Measurements from ENCODE around the gene PCLO.
"Not testable (repeated sequence)": the region's sequence is repeated elsewhere in the genome, so short reads cannot be mapped to it uniquely, and the experiment has no call there.

The PCLO gene

GRCh38 chr7:82959528-82959927, 203.2 kb downstream of the PCLO start:
- DNase-seq = no peak

- DNase-seq = no peak
Observed at GRCh38 chr7:82957521-82957920, 205.2 kb downstream of the PCLO start.

GRCh38 chr7:82953324-82954027, 209.2 kb downstream of the PCLO start:
- DNase-seq = no peak

- no peak for DNase-seq
Observed at GRCh38 chr7:82950436-82950835, 212.2 kb downstream of the PCLO start.

- DNase-seq = no peak
Observed at GRCh38 chr7:82945480-82945879, 217.2 kb downstream of the PCLO start.

- DNase-seq = no peak
Observed at GRCh38 chr7:82945056-82945455, 217.6 kb downstream of the PCLO start.

GRCh38 chr7:82932516-82932915, 230.2 kb downstream of the PCLO start:
- DNase-seq = no peak

GRCh38 chr7:82926477-82926876, 236.2 kb downstream of the PCLO start:
- no peak for DNase-seq

GRCh38 chr7:82925331-82925730, 237.4 kb downstream of the PCLO start:
- DNase-seq = no peak

GRCh38 chr7:82906502-82906901, 256.2 kb downstream of the PCLO start:
- no peak for DNase-seq

- DNase-seq = no peak
Observed at GRCh38 chr7:82904871-82905270, 257.8 kb downstream of the PCLO start.

GRCh38 chr7:82901098-82901497, 261.6 kb downstream of the PCLO start:
- not testable (repeated sequence) for DNase-seq

GRCh38 chr7:82897500-82897899, 265.2 kb downstream of the PCLO start:
- no peak for DNase-seq

- DNase-seq = not testable (repeated sequence)
Observed at GRCh38 chr7:82894341-82894740, 268.3 kb downstream of the PCLO start.

- no peak for DNase-seq
Observed at GRCh38 chr7:82886324-82886723, 276.4 kb downstream of the PCLO start.

- no peak for DNase-seq
Observed at GRCh38 chr7:82865856-82866255, 296.8 kb downstream of the PCLO start.

GRCh38 chr7:82859106-82859850, 303.4 kb downstream of the PCLO start:
- DNase-seq = no peak

GRCh38 chr7:82851121-82851520, 311.6 kb downstream of the PCLO start:
- DNase-seq = no peak

GRCh38 chr7:82841828-82842227, 320.9 kb downstream of the PCLO start:
- no peak for DNase-seq

- no peak for DNase-seq
Observed at GRCh38 chr7:82840061-82840460, 322.6 kb downstream of the PCLO start.

GRCh38 chr7:82839555-82839954, 323.1 kb downstream of the PCLO start:
- DNase-seq = no peak

- no peak for DNase-seq
Observed at GRCh38 chr7:82839063-82839462, 323.6 kb downstream of the PCLO start.

GRCh38 chr7:82838314-82838713, 324.4 kb downstream of the PCLO start:
- DNase-seq = no peak

GRCh38 chr7:82823073-82823472, 339.6 kb downstream of the PCLO start:
- no peak for DNase-seq

- DNase-seq = no peak
Observed at GRCh38 chr7:82821037-82821436, 341.6 kb downstream of the PCLO start.
